SK-N-SH treated with all-trans-retinoic acid at 6 μM for 48 hours (cell line): ENCODE measurements around the gene UTS2B.

Experiments used
- ARNTL ChIP-seq: fragments of 450-650 bp; formaldehyde crosslinking; IDR thresholded peaks from 2 replicates; pipeline ENCODE4 v1.5.0; 2020; ENCODE audit warnings: low read depth, mild to moderate bottlenecking, moderate library complexity, borderline replicate concordance
- PATZ1 ChIP-seq: fragments of 250-450 bp; sonication (Bioruptor Pico); IDR thresholded peaks from 2 replicates; pipeline ENCODE4 v1.8.0; 2020; ENCODE audit warnings: mild to moderate bottlenecking, moderate library complexity, borderline replicate concordance

- TF ChIP-seq ARNTL = no peak
- TF ChIP-seq PATZ1 = no peak
These were observed 49.7 kb upstream of the UTS2B start for GRCh38 chr3:191380001-191380400.
